Measurements from ENCODE around the gene CTAG2. TPM values are rescaled to one million over a fixed set of nuclear protein-coding genes. Genes with fewer than 3 reads are reported as not detected.
"Not testable (repeated sequence)": the region's sequence is repeated elsewhere in the genome, so short reads cannot be mapped to it uniquely, and the experiment has no call there.

Gene CTAG2
- total RNA-seq, 1 donor from 2014 or later, result not detected

GRCh38 chrX:154633661-154634060 lies 19.7 kb downstream of the CTAG2 start:
- H3K27me3 Mint-ChIP-seq (ENCODE audit: insufficient read depth); H3K27ac Mint-ChIP-seq; H3K9me3 Mint-ChIP-seq; intact Hi-C loops (cut with micrococcal nuclease); H3K4me1 Mint-ChIP-seq (ENCODE audit: low read depth); H3K36me3 Mint-ChIP-seq (ENCODE audit: low read depth); H3K4me3 Mint-ChIP-seq; DNase-seq (ENCODE audit: low spot score): not testable (repeated sequence)

GRCh38 chrX:154630949-154631348 lies 22.4 kb downstream of the CTAG2 start:
- H3K9me3 Mint-ChIP-seq, result not testable (repeated sequence)

GRCh38 chrX:154628960-154629359 lies 24.4 kb downstream of the CTAG2 start:
- DNase-seq (ENCODE audit: low spot score); H3K27me3 Mint-ChIP-seq (ENCODE audit: insufficient read depth); H3K36me3 Mint-ChIP-seq (ENCODE audit: low read depth); H3K4me1 Mint-ChIP-seq (ENCODE audit: low read depth); H3K9me3 Mint-ChIP-seq; intact Hi-C loops (cut with micrococcal nuclease); H3K27ac Mint-ChIP-seq; H3K4me3 Mint-ChIP-seq: not testable (repeated sequence)

More at GRCh38 chrX:154630949-154631348, 22.4 kb downstream of the CTAG2 start:
- H3K27me3 Mint-ChIP-seq (ENCODE audit: insufficient read depth); H3K27ac Mint-ChIP-seq; H3K4me1 Mint-ChIP-seq (ENCODE audit: low read depth); intact Hi-C loops (cut with micrococcal nuclease); DNase-seq (ENCODE audit: low spot score); H3K4me3 Mint-ChIP-seq; H3K36me3 Mint-ChIP-seq (ENCODE audit: low read depth): not testable (repeated sequence)

GRCh38 chrX:154620767-154621414 lies 32.5 kb downstream of the CTAG2 start:
- H3K4me3 Mint-ChIP-seq; DNase-seq (ENCODE audit: low spot score): not testable (repeated sequence)

GRCh38 chrX:154619182-154619581 lies 34.2 kb downstream of the CTAG2 start, which contains the start of gene CTAG1B:
CTAG1B (minus strand) TSS chrX:154619282; CDS start chrX:154619218, 64 bp downstream.
- H3K4me3 Mint-ChIP-seq; intact Hi-C loops (cut with micrococcal nuclease); H3K36me3 Mint-ChIP-seq (ENCODE audit: low read depth); H3K27ac Mint-ChIP-seq; H3K27me3 Mint-ChIP-seq (ENCODE audit: insufficient read depth); H3K9me3 Mint-ChIP-seq; H3K4me1 Mint-ChIP-seq (ENCODE audit: low read depth); DNase-seq (ENCODE audit: low spot score): not testable (repeated sequence)

More at GRCh38 chrX:154620767-154621414, 32.5 kb downstream of the CTAG2 start:
- H3K27me3 Mint-ChIP-seq (ENCODE audit: insufficient read depth); H3K4me1 Mint-ChIP-seq (ENCODE audit: low read depth); H3K27ac Mint-ChIP-seq; H3K36me3 Mint-ChIP-seq (ENCODE audit: low read depth); intact Hi-C loops (cut with micrococcal nuclease); H3K9me3 Mint-ChIP-seq: not testable (repeated sequence)

GRCh38 chrX:154613586-154613985 lies 39.8 kb downstream of the CTAG2 start:
- intact Hi-C loops (cut with micrococcal nuclease); H3K27ac Mint-ChIP-seq; DNase-seq (ENCODE audit: low spot score); H3K27me3 Mint-ChIP-seq (ENCODE audit: insufficient read depth); H3K9me3 Mint-ChIP-seq; H3K36me3 Mint-ChIP-seq (ENCODE audit: low read depth); H3K4me1 Mint-ChIP-seq (ENCODE audit: low read depth); H3K4me3 Mint-ChIP-seq: not testable (repeated sequence)

- H3K4me3 Mint-ChIP-seq; H3K9me3 Mint-ChIP-seq; intact Hi-C loops (cut with micrococcal nuclease); DNase-seq (ENCODE audit: low spot score); H3K27ac Mint-ChIP-seq; H3K4me1 Mint-ChIP-seq (ENCODE audit: low read depth); H3K27me3 Mint-ChIP-seq (ENCODE audit: insufficient read depth); H3K36me3 Mint-ChIP-seq (ENCODE audit: low read depth): not testable (repeated sequence)
Observed at GRCh38 chrX:154611146-154611545, 42.2 kb downstream of the CTAG2 start.

- intact Hi-C loops (cut with micrococcal nuclease); H3K4me1 Mint-ChIP-seq (ENCODE audit: low read depth); DNase-seq (ENCODE audit: low spot score); H3K9me3 Mint-ChIP-seq; H3K36me3 Mint-ChIP-seq (ENCODE audit: low read depth); H3K27me3 Mint-ChIP-seq (ENCODE audit: insufficient read depth); H3K4me3 Mint-ChIP-seq; H3K27ac Mint-ChIP-seq: not testable (repeated sequence)
Observed at GRCh38 chrX:154608823-154609222, 44.6 kb downstream of the CTAG2 start.

- H3K27ac Mint-ChIP-seq; H3K36me3 Mint-ChIP-seq (ENCODE audit: low read depth); H3K4me3 Mint-ChIP-seq; H3K4me1 Mint-ChIP-seq (ENCODE audit: low read depth); H3K9me3 Mint-ChIP-seq; DNase-seq (ENCODE audit: low spot score); intact Hi-C loops (cut with micrococcal nuclease); H3K27me3 Mint-ChIP-seq (ENCODE audit: insufficient read depth): not testable (repeated sequence)
Observed at GRCh38 chrX:154607976-154608375, 45.4 kb downstream of the CTAG2 start.

- H3K9me3 Mint-ChIP-seq, result no peaks in the 10 kb centered on the region
- intact Hi-C loops (cut with micrococcal nuclease), result no loop called here
- H3K4me1 Mint-ChIP-seq (ENCODE audit: low read depth), result peaks cover 8% of the 10 kb centered on the region
- DNase-seq (ENCODE audit: low spot score), result no peak
- H3K4me3 Mint-ChIP-seq, result no peak overlapping the region
- H3K36me3 Mint-ChIP-seq (ENCODE audit: low read depth), result no peaks in the 10 kb centered on the region
- peaks cover 9% of the 10 kb centered on the region for H3K27me3 Mint-ChIP-seq (ENCODE audit: insufficient read depth)
- no peak overlapping the region for H3K27ac Mint-ChIP-seq
Observed at GRCh38 chrX:154607370-154607769, 46.0 kb downstream of the CTAG2 start.

- no peaks in the 10 kb centered on the region for H3K36me3 Mint-ChIP-seq (ENCODE audit: low read depth)
- no peak overlapping the region for H3K4me3 Mint-ChIP-seq
- peaks cover 9% of the 10 kb centered on the region for H3K27me3 Mint-ChIP-seq (ENCODE audit: insufficient read depth)
Observed at GRCh38 chrX:154605566-154605965, 47.8 kb downstream of the CTAG2 start.

GRCh38 chrX:154603438-154604430 lies 49.6 kb downstream of the CTAG2 start:
- Mint-ChIP-seq H3K4me3 (no peak overlapping the region), H3K36me3 (ENCODE audit: low read depth) (no peaks in the 10 kb centered on the region), H3K9me3 (no peaks in the 10 kb centered on the region), H3K4me1 (ENCODE audit: low read depth) (peaks cover 8% of the 10 kb centered on the region), H3K27ac (no peak overlapping the region), H3K27me3 (ENCODE audit: insufficient read depth) (peaks cover 9% of the 10 kb centered on the region)
- intact Hi-C loops (cut with micrococcal nuclease), result no loop called here
- DNase-seq (ENCODE audit: low spot score), result no peak

More at GRCh38 chrX:154605566-154605965, 47.8 kb downstream of the CTAG2 start:
- Mint-ChIP-seq H3K9me3 (no peaks in the 10 kb centered on the region), H3K27ac (no peak overlapping the region), H3K4me1 (ENCODE audit: low read depth) (peaks cover 8% of the 10 kb centered on the region)
- no peak for DNase-seq (ENCODE audit: low spot score)
- intact Hi-C loops (cut with micrococcal nuclease), result no loop called here

GRCh38 chrX:154602766-154603437 lies 50.5 kb downstream of the CTAG2 start:
- peaks cover 9% of the 10 kb centered on the region for H3K27me3 Mint-ChIP-seq (ENCODE audit: insufficient read depth)
- no peaks in the 10 kb centered on the region for H3K9me3 Mint-ChIP-seq
- no peaks in the 10 kb centered on the region for H3K36me3 Mint-ChIP-seq (ENCODE audit: low read depth)
- H3K4me1 Mint-ChIP-seq (ENCODE audit: low read depth), result peaks cover 8% of the 10 kb centered on the region
- no peak overlapping the region for H3K27ac Mint-ChIP-seq
- no peak overlapping the region for H3K4me3 Mint-ChIP-seq
- intact Hi-C loops (cut with micrococcal nuclease), result no loop called here
- DNase-seq (ENCODE audit: low spot score), result no peak
